HL-60 (cell line): Measurements from ENCODE around the gene SRI.

ENCODE experiments used
- DNase-seq, 2 experiments: peaks; one replicate each; pipeline ENCODE4 v3.0.0-alpha.2; 2010 to 2020; ENCODE audit warnings: low read depth in 1 of 2, low spot score in 1 of 2
- H3K27ac ChIP-seq: fragments of 250-450 bp; sonication (Bioruptor Pico); replicated peaks from 2 replicates; pipeline ENCODE4 v1.5.1; 2020; ENCODE audit warnings: mild to moderate bottlenecking, moderate library complexity
- H3K27me3 ChIP-seq: fragments of 250-450 bp; sonication (Bioruptor Pico); 2 replicates; pipeline ENCODE4 v1.5.1; 2021; ENCODE audit warnings: mild to moderate bottlenecking, moderate library complexity; ENCODE audit not compliant: insufficient read depth, poor library complexity, severe bottlenecking
- H3K4me3 ChIP-seq: replicated peaks from 2 replicates; pipeline ENCODE4 v1.5.1; 2011; ENCODE audit warnings: mild to moderate bottlenecking, control low read depth, low read length; ENCODE audit not compliant: insufficient read depth
- GABPA ChIP-seq: IDR thresholded peaks from 2 replicates; pipeline ENCODE4 v1.6.1; 2012; ENCODE audit warnings: low read depth
- POLR2AphosphoS5 ChIP-seq: IDR thresholded peaks from 2 replicates; pipeline ENCODE4 v1.6.1; 2012; ENCODE audit warnings: low read depth
- SPI1 ChIP-seq: IDR thresholded peaks from 2 replicates; pipeline ENCODE4 v1.6.1; 2012; ENCODE audit warnings: low read depth, mild to moderate bottlenecking, borderline replicate concordance
- TF ChIP-seq, protein P1 (sequence below): IDR thresholded peaks from 2 replicates; pipeline ENCODE4 v1.6.1; 2012; ENCODE audit warnings: low read depth; ENCODE audit not compliant: insufficient replicate concordance
- TF ChIP-seq, protein P2 (sequence below): IDR thresholded peaks from one replicate; pipeline ENCODE4 v1.5.1; 2011; ENCODE audit warnings: low read length, control low read depth, inconsistent platforms; ENCODE audit not compliant: insufficient read depth

SRI gene

DNA sequence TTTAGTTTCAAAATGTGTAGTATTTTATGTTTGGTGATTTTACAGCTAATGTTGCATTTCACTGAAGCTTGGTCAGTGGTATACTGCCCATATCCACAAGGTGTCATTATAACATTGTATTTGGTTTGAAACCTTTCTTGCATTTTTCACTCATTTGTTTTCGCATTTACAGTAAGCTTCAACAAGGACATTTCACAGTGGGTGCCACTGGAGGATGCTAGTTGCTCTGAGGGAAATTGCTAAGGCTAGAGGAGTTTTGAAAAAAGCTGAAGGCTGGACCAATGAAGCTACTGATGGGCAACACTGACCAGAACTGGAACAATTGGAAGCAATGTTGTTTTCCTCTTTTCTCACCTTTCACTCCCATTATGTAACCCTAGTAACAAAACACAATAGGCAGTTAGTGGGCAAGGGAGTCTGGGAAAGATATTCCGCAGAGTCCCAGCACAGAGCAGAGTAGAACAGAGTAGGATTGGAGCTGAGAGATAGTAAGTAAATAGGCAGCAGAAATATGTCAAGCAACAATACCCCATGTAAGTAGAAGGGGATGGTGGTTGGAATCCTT lies 23.6 kb upstream of the SRI start:
- no peaks in the 10 kb centered on the region for H3K27me3 ChIP-seq
- DNase-seq: peak in 1 of 2 experiments; percentile 34
- TF ChIP-seq, protein P1, sequence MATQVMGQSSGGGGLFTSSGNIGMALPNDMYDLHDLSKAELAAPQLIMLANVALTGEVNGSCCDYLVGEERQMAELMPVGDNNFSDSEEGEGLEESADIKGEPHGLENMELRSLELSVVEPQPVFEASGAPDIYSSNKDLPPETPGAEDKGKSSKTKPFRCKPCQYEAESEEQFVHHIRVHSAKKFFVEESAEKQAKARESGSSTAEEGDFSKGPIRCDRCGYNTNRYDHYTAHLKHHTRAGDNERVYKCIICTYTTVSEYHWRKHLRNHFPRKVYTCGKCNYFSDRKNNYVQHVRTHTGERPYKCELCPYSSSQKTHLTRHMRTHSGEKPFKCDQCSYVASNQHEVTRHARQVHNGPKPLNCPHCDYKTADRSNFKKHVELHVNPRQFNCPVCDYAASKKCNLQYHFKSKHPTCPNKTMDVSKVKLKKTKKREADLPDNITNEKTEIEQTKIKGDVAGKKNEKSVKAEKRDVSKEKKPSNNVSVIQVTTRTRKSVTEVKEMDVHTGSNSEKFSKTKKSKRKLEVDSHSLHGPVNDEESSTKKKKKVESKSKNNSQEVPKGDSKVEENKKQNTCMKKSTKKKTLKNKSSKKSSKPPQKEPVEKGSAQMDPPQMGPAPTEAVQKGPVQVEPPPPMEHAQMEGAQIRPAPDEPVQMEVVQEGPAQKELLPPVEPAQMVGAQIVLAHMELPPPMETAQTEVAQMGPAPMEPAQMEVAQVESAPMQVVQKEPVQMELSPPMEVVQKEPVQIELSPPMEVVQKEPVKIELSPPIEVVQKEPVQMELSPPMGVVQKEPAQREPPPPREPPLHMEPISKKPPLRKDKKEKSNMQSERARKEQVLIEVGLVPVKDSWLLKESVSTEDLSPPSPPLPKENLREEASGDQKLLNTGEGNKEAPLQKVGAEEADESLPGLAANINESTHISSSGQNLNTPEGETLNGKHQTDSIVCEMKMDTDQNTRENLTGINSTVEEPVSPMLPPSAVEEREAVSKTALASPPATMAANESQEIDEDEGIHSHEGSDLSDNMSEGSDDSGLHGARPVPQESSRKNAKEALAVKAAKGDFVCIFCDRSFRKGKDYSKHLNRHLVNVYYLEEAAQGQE: no peak
- TF ChIP-seq POLR2AphosphoS5: no peak
- no peak for TF ChIP-seq SPI1
- TF ChIP-seq, protein P2, sequence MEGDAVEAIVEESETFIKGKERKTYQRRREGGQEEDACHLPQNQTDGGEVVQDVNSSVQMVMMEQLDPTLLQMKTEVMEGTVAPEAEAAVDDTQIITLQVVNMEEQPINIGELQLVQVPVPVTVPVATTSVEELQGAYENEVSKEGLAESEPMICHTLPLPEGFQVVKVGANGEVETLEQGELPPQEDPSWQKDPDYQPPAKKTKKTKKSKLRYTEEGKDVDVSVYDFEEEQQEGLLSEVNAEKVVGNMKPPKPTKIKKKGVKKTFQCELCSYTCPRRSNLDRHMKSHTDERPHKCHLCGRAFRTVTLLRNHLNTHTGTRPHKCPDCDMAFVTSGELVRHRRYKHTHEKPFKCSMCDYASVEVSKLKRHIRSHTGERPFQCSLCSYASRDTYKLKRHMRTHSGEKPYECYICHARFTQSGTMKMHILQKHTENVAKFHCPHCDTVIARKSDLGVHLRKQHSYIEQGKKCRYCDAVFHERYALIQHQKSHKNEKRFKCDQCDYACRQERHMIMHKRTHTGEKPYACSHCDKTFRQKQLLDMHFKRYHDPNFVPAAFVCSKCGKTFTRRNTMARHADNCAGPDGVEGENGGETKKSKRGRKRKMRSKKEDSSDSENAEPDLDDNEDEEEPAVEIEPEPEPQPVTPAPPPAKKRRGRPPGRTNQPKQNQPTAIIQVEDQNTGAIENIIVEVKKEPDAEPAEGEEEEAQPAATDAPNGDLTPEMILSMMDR: peak; percentile 46

DNA sequence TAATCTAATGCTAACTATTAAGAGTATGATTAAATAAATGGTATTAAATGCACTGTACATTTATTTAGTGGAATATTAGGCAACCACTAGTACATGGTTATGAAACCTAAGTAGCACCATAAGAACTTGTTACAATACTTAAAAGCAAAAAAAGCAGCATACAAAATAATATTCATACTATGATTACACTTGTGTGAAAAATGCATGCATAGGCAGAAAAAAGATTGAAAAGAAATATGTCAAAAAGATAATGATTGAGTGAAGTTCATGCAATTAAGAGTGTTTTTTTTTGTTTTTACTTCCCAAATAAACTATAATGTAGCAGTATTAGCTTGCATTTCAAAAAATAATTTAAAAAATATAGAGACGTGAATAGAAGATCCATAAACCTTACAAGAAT lies 20.0 kb upstream of the SRI start:
- no peak overlapping the region for H3K4me3 ChIP-seq
- no peak overlapping the region for H3K27ac ChIP-seq
- TF ChIP-seq GABPA (no peak), SPI1 (no peak), POLR2AphosphoS5 (no peak)
- TF ChIP-seq, protein P2: no peak
- TF ChIP-seq, protein P1: no peak
- H3K27me3 ChIP-seq: no peaks in the 10 kb centered on the region
- DNase-seq: no peak

More for the DNA sequence above, 23.6 kb upstream of the SRI start:
- no peak overlapping the region for H3K4me3 ChIP-seq
- no peak overlapping the region for H3K27ac ChIP-seq

DNA sequence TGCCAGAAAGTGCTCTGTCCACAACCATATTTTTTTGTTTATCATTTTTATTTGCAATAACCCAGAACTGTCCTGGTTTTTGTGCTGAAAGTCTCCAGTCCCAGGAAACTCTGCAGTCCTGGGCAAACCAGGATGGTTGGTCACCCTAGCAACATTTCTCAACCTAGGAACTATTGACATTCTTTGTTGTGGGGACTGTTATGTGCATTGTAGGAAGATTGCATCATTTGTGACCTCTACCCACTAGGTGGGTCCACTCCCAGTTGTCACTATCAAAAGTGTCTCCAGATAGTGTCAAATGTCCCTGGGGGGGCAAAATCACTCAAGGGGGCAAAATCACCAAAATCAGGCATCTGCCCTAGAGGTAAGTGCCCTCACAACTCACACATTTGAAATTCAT lies 14.0 kb upstream of the SRI start:
- no peak for DNase-seq
- Histone ChIP-seq H3K27ac (no peak overlapping the region), H3K27me3 (no peaks in the 10 kb centered on the region), H3K4me3 (no peak overlapping the region)
- TF ChIP-seq SPI1 (no peak), POLR2AphosphoS5 (no peak), GABPA (no peak)
- TF ChIP-seq, protein P2: no peak

DNA sequence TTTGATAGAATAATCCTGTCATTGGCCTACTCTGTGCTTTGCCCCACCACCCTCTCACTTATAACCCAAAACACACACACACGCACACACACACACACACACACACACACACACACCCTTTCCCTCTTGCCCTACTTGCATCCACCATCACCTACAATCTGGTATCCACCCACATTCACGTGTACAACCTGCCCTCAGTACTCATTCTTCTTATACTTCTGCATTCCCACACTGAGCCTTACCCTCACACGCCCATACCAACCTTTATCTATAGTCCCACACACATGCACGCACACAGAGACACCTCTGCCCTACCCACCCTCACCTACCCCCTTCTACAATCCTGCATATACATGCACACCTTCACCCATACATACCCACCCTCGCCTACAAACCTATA lies 10.8 kb upstream of the SRI start:
- TF ChIP-seq GABPA (no peak), POLR2AphosphoS5 (no peak)
- TF ChIP-seq, protein P2: no peak
- TF ChIP-seq, protein P1: no peak

More for the DNA sequence above, 10.8 kb upstream of the SRI start:
- H3K27ac ChIP-seq: no peak overlapping the region
- no peak overlapping the region for H3K4me3 ChIP-seq
- no peak for DNase-seq
- H3K27me3 ChIP-seq: no peaks in the 10 kb centered on the region
